ENCODE results near the gene NT5DC4.

Gene NT5DC4

DNA sequence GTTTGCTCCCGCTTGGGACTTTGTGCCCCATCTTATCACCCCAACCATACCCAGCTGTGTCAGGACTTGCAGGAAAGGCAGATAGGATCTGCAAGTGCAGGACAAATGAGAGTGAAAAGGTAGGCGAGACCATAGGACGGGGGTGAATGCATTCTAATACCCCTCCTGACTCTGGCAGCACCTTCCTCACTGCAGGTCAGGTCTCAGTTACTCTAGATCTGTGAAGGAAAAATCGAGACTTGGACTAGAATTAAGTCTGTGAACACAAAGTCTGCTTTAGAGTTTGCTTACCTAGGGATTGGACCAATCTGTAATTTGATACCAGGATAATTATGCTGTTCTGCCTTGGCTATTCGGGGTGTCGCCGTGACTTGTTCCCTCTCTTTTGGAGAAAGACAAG lies 19.7 kb downstream of the NT5DC4 start:
- peaks cover 3 to 29% of the 10 kb centered on the region in 2 experiments for H3K36me3 ChIP-seq (ENCODE audit: control insufficient read depth in 1 of 2, insufficient read depth in 2 of 2, low read depth in 1 of 2, low read length in 2 of 2)
- H2BK120ac ChIP-seq (ENCODE audit: low read depth, low read length) = no peak overlapping the region
- H3K14ac ChIP-seq (ENCODE audit: low read length in 2 of 2) = no peak overlapping the region
- H4K91ac ChIP-seq (ENCODE audit: low read length) = no peak overlapping the region
- H3K79me1 ChIP-seq (replicated peaks; ENCODE audit: low read length, poor library complexity, severe bottlenecking) = peaks cover 4% of the 10 kb centered on the region
- WGBS = 97% methylated on average over 6 of the region's 7 CpGs
- no peak overlapping the region for H3K18ac ChIP-seq (ENCODE audit: low read depth in 1 of 2, low read length in 2 of 2)
- H3K4me1 ChIP-seq (ENCODE audit: control insufficient read depth, insufficient read depth, low read depth, low read length) = no peaks in the 10 kb centered on the region
- H2AK5ac ChIP-seq (ENCODE audit: low read length, severe bottlenecking) = no peak overlapping the region
- no peak overlapping the region for H3K4ac ChIP-seq (ENCODE audit: low read depth in 1 of 2, low read length in 2 of 2)
- no peaks in the 10 kb centered on the region for H3K27me3 ChIP-seq (ENCODE audit: control insufficient read depth in 1 of 2, insufficient read depth in 1 of 2, low read length in 2 of 2)
- no peak overlapping the region for H3K27ac ChIP-seq (ENCODE audit: low read length, poor library complexity, severe bottlenecking)
- no peak overlapping the region for H3K23ac ChIP-seq (ENCODE audit: low read length in 2 of 2)
- no peak overlapping the region for H3K4me3 ChIP-seq (ENCODE audit: insufficient read depth in 1 of 2, low read depth in 1 of 2, low read length in 2 of 2)
- no peak overlapping the region for H2BK5ac ChIP-seq (ENCODE audit: low read depth, low read length, poor library complexity, severe bottlenecking)
- no peak overlapping the region for H3K4me2 ChIP-seq (ENCODE audit: low read length, poor library complexity, severe bottlenecking)
- no peaks in the 10 kb centered on the region for H3K9me3 ChIP-seq (ENCODE audit: control insufficient read depth, low read length)
- DNase-seq = no peak
- no peak overlapping the region for H2BK12ac ChIP-seq (ENCODE audit: low read length in 2 of 2)
- peak overlapping the region; percentile 9 for H4K8ac ChIP-seq (ENCODE audit: low read length)
- H2BK15ac ChIP-seq (ENCODE audit: low read depth, poor library complexity, severe bottlenecking) = no peak overlapping the region
- H2AFZ ChIP-seq (ENCODE audit: low read depth, low read length) = no peak overlapping the region
- no peak overlapping the region for H3K9ac ChIP-seq (ENCODE audit: low read length)

DNA sequence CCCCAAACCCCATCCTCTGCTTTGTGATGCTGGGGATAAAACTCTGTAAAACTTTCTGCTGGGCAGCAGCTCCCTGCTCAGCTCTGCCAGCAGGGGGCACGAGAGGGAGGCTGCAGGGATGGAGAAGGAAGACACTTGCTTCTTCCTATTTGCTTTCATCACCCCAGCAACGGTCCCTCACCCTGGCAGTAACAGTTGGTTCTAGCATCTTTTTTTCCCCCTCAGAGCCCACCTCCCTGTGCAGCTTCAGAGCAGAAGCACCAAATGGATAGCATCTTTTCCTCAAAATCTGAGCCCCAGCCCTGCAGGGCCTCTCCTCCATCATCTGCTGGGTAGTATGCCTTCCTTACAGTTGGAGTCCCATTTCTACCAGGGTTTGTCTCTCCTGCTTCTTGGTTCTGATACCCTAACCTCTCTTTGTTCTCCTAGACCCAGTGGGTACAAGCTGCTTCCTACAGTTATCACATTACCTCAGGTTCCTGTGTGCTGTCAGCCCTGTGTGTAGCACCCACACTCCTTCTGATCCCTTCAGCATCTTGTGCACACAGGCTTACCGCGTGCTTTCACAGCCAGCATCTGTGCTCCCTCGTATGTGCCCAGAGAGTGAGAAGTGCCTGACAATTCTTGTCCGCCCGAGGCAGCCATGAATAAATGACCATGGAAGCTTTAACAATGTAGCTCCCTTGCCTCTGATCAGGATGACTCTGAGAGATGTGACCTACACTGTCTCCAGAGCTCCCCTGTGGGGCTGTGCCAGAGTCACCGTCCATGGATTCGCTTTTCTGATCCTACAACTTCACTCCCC lies 29.1 kb downstream of the NT5DC4 start:
- Histone ChIP-seq H4K91ac (ENCODE audit: low read length) (peak overlapping the region; percentile 29), H2AFZ (ENCODE audit: low read depth, low read length) (peak overlapping the region; percentile 89), H3K18ac (ENCODE audit: low read depth in 1 of 2, low read length in 2 of 2) (peak overlapping the region; percentile 24 to 83), H3K4me1 (ENCODE audit: control insufficient read depth, insufficient read depth, low read depth, low read length) (peaks cover 4% of the 10 kb centered on the region), H3K36me3 (ENCODE audit: control insufficient read depth in 1 of 2, insufficient read depth in 2 of 2, low read depth in 1 of 2, low read length in 2 of 2) (no peaks in the 10 kb centered on the region), H4K8ac (ENCODE audit: low read length) (peak overlapping the region; percentile 33), H3K4ac (ENCODE audit: low read depth in 1 of 2, low read length in 2 of 2) (no peak overlapping the region), H2AK5ac (ENCODE audit: low read length, severe bottlenecking) (no peak overlapping the region), H3K14ac (ENCODE audit: low read length in 2 of 2) (peak overlapping the region in 1 of 2 experiments; percentile 74), H3K27me3 (ENCODE audit: control insufficient read depth in 1 of 2, insufficient read depth in 1 of 2, low read length in 2 of 2) (no peaks in the 10 kb centered on the region), H2BK15ac (ENCODE audit: low read depth, poor library complexity, severe bottlenecking) (peak overlapping the region; percentile 21), H3K23ac (ENCODE audit: low read length in 2 of 2) (no peak overlapping the region), H3K9ac (ENCODE audit: low read length) (peak overlapping the region; percentile 36), H3K27ac (ENCODE audit: low read length, poor library complexity, severe bottlenecking) (no peak overlapping the region), H2BK12ac (ENCODE audit: low read length in 2 of 2) (peak overlapping the region in 1 of 2 experiments; percentile 74), H2BK120ac (ENCODE audit: low read depth, low read length) (peak overlapping the region; percentile 13), H3K79me1 (replicated peaks; ENCODE audit: low read length, poor library complexity, severe bottlenecking) (peaks cover 28% of the 10 kb centered on the region), H3K9me3 (ENCODE audit: control insufficient read depth, low read length) (no peaks in the 10 kb centered on the region), H2BK5ac (ENCODE audit: low read depth, low read length, poor library complexity, severe bottlenecking) (no peak overlapping the region), H3K4me2 (ENCODE audit: low read length, poor library complexity, severe bottlenecking) (no peak overlapping the region), H3K4me3 (ENCODE audit: insufficient read depth in 1 of 2, low read depth in 1 of 2, low read length in 2 of 2) (no peak overlapping the region)
- peak; percentile 81 for DNase-seq
- 74% methylated on average over 9 of the region's 9 CpGs for WGBS

DNA sequence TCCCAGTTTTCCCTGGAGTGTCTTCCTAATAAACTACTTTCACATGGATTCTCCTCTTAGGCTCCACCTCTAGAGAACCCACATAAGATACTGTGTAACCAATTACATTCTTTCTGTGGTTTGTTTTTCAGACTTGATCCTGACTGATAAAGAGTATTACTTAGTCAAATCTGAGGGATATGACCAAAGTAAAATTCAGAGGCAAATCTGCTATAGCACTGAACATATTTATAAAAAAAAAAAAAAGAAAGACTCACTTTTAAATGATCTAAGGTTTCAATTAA lies 29.7 kb downstream of the NT5DC4 start:
- no peaks in the 10 kb centered on the region for H3K9me3 ChIP-seq (ENCODE audit: control insufficient read depth, low read length)
- peaks cover 28% of the 10 kb centered on the region for H3K79me1 ChIP-seq (replicated peaks; ENCODE audit: low read length, poor library complexity, severe bottlenecking)
- DNase-seq = peak; percentile 48
- peak overlapping the region; percentile 13 for H2BK120ac ChIP-seq (ENCODE audit: low read depth, low read length)
- peak overlapping the region; percentile 21 for H2BK15ac ChIP-seq (ENCODE audit: low read depth, poor library complexity, severe bottlenecking)
- no peak overlapping the region for H4K91ac ChIP-seq (ENCODE audit: low read length)
- no peak overlapping the region for H3K4ac ChIP-seq (ENCODE audit: low read depth in 1 of 2, low read length in 2 of 2)
- no peaks in the 10 kb centered on the region for H3K36me3 ChIP-seq (ENCODE audit: control insufficient read depth in 1 of 2, insufficient read depth in 2 of 2, low read depth in 1 of 2, low read length in 2 of 2)
- H2BK12ac ChIP-seq (ENCODE audit: low read length in 2 of 2) = peak overlapping the region in 1 of 2 experiments; percentile 74
- no peak overlapping the region for H3K4me2 ChIP-seq (ENCODE audit: low read length, poor library complexity, severe bottlenecking)
- no peak overlapping the region for H3K27ac ChIP-seq (ENCODE audit: low read length, poor library complexity, severe bottlenecking)
- no peak overlapping the region for H3K14ac ChIP-seq (ENCODE audit: low read length in 2 of 2)
- no peak overlapping the region for H2AK5ac ChIP-seq (ENCODE audit: low read length, severe bottlenecking)
- peak overlapping the region in 1 of 2 experiments; percentile 24 for H3K18ac ChIP-seq (ENCODE audit: low read depth in 1 of 2, low read length in 2 of 2)
- peak overlapping the region; percentile 36 for H3K9ac ChIP-seq (ENCODE audit: low read length)
- no peak overlapping the region for H2BK5ac ChIP-seq (ENCODE audit: low read depth, low read length, poor library complexity, severe bottlenecking)
- no peak overlapping the region for H3K23ac ChIP-seq (ENCODE audit: low read length in 2 of 2)
- H4K8ac ChIP-seq (ENCODE audit: low read length) = peak overlapping the region; percentile 33
- no peaks in the 10 kb centered on the region for H3K27me3 ChIP-seq (ENCODE audit: control insufficient read depth in 1 of 2, insufficient read depth in 1 of 2, low read length in 2 of 2)
- H2AFZ ChIP-seq (ENCODE audit: low read depth, low read length) = no peak overlapping the region
- H3K4me1 ChIP-seq (ENCODE audit: control insufficient read depth, insufficient read depth, low read depth, low read length) = peaks cover 4% of the 10 kb centered on the region
- no peak overlapping the region for H3K4me3 ChIP-seq (ENCODE audit: insufficient read depth in 1 of 2, low read depth in 1 of 2, low read length in 2 of 2)

DNA sequence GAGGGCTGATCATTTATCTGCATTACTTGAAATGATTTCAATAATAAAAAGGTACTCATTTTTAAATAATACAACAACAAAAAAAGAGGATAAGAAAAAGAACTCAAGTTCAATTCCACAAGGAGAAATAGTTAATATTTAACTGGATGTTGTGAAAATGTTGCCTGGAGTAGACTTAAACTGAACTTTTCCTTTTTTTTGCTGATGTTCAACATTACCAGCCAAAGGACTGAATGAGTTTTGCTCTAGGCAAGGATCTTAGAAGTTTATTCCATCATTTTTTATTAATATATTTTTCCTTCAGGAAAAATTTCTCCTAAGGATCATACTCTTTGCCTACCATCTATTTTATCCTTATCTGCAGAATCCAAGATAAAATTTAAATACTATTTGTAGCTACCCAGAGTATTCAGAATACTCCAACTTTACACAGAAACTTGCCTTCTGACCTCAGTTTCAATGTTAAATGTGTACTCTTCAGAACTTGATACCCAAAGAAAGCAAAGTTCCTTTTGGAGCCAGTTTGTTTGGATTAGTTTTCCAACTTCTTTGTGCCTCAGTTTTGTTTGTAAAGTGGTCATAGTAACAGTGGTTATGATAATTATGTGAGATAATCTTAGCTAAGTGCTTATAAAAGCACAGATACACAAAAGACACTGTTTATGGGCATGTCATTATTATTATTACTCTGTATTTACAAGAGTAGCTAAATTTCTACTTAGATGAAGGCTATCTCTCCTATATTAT lies 30.8 kb downstream of the NT5DC4 start:
- no peak overlapping the region for H3K27ac ChIP-seq (ENCODE audit: low read length, poor library complexity, severe bottlenecking)
- no peak overlapping the region for H4K91ac ChIP-seq (ENCODE audit: low read length)
- H3K9ac ChIP-seq (ENCODE audit: low read length) = peak overlapping the region; percentile 19
- no peak overlapping the region for H3K4ac ChIP-seq (ENCODE audit: low read depth in 1 of 2, low read length in 2 of 2)
- H2AK5ac ChIP-seq (ENCODE audit: low read length, severe bottlenecking) = no peak overlapping the region
- no peaks in the 10 kb centered on the region for H3K27me3 ChIP-seq (ENCODE audit: control insufficient read depth in 1 of 2, insufficient read depth in 1 of 2, low read length in 2 of 2)
- H4K8ac ChIP-seq (ENCODE audit: low read length) = no peak overlapping the region
- H3K4me1 ChIP-seq (ENCODE audit: control insufficient read depth, insufficient read depth, low read depth, low read length) = peaks cover 4% of the 10 kb centered on the region
- no peak overlapping the region for H3K4me2 ChIP-seq (ENCODE audit: low read length, poor library complexity, severe bottlenecking)
- no peak overlapping the region for H3K14ac ChIP-seq (ENCODE audit: low read length in 2 of 2)
- no peak overlapping the region for H3K23ac ChIP-seq (ENCODE audit: low read length in 2 of 2)
- H3K18ac ChIP-seq (ENCODE audit: low read depth in 1 of 2, low read length in 2 of 2) = no peak overlapping the region
- H2AFZ ChIP-seq (ENCODE audit: low read depth, low read length) = no peak overlapping the region
- no peaks in the 10 kb centered on the region for H3K9me3 ChIP-seq (ENCODE audit: control insufficient read depth, low read length)
- peaks cover 0 to 7% of the 10 kb centered on the region in 2 experiments for H3K36me3 ChIP-seq (ENCODE audit: control insufficient read depth in 1 of 2, insufficient read depth in 2 of 2, low read depth in 1 of 2, low read length in 2 of 2)
- H2BK5ac ChIP-seq (ENCODE audit: low read depth, low read length, poor library complexity, severe bottlenecking) = no peak overlapping the region
- peak; percentile 45 for DNase-seq
- no peak overlapping the region for H3K4me3 ChIP-seq (ENCODE audit: insufficient read depth in 1 of 2, low read depth in 1 of 2, low read length in 2 of 2)
- no peak overlapping the region for H2BK12ac ChIP-seq (ENCODE audit: low read length in 2 of 2)
- no peak overlapping the region for H2BK120ac ChIP-seq (ENCODE audit: low read depth, low read length)
- H3K79me1 ChIP-seq (replicated peaks; ENCODE audit: low read length, poor library complexity, severe bottlenecking) = peaks cover 28% of the 10 kb centered on the region
- no peak overlapping the region for H2BK15ac ChIP-seq (ENCODE audit: low read depth, poor library complexity, severe bottlenecking)

Measured in mesenchymal stem cell (in vitro differentiated cells and primary cell).